ENCODE data around the gene RHBDL2.
"Not testable (repeated sequence)": the region's sequence is repeated elsewhere in the genome, so short reads cannot be mapped to it uniquely, and the experiment has no call there.

DNA sequence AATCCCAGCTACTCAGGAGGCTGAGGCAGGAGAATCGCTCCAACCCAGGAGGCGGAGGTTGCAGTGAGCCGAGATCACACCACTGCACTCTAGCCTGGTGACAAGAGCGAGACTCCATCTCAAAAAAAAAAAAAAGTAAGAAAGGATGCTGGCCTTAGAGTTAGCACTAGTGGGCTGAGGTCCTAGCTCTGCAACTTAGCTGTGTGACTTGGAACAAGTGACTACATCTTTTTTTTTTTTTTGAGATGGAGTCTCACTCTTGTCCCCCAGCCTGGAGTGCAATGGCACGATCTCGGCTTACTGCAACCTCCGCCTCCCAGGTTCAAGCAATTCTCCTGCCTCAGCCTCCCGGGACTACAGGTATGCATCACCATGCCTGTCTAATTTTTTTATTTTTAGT is 26.7 kb downstream of the RHBDL2 start:
- TF ChIP-seq NFRKB (IDR thresholded peaks at IDR 0.05); PRDM15 (CRISPR knock-in tag; IDR thresholded peaks at IDR 0.05); RELA (CRISPR knock-in tag; IDR thresholded peaks at IDR 0.05); NR2C2 (CRISPR knock-in tag; IDR thresholded peaks at IDR 0.05; ENCODE audit: borderline replicate concordance); SP1 (IDR thresholded peaks at IDR 0.05); SP1 (CRISPR knock-in tag; IDR thresholded peaks at IDR 0.05); NR3C1 (CRISPR knock-in tag; IDR thresholded peaks at IDR 0.05); POLR2AphosphoS5 (IDR thresholded peaks at IDR 0.05; ENCODE audit: low read depth, low read length); PRPF4 (IDR thresholded peaks at IDR 0.05; ENCODE audit: low read depth, low read length, poor library complexity, severe bottlenecking); MAFG (CRISPR knock-in tag; IDR thresholded peaks at IDR 0.05); ZNF530 (CRISPR knock-in tag; IDR thresholded peaks at IDR 0.05; ENCODE audit: low read depth); USF2 (IDR thresholded peaks at IDR 0.05; ENCODE audit: low read depth, low read length); USF2 (CRISPR knock-in tag; IDR thresholded peaks at IDR 0.05; ENCODE audit: borderline replicate concordance); FOXK2 (IDR thresholded peaks at IDR 0.05): not testable (repeated sequence)
- TF ChIP-seq, protein P1, sequence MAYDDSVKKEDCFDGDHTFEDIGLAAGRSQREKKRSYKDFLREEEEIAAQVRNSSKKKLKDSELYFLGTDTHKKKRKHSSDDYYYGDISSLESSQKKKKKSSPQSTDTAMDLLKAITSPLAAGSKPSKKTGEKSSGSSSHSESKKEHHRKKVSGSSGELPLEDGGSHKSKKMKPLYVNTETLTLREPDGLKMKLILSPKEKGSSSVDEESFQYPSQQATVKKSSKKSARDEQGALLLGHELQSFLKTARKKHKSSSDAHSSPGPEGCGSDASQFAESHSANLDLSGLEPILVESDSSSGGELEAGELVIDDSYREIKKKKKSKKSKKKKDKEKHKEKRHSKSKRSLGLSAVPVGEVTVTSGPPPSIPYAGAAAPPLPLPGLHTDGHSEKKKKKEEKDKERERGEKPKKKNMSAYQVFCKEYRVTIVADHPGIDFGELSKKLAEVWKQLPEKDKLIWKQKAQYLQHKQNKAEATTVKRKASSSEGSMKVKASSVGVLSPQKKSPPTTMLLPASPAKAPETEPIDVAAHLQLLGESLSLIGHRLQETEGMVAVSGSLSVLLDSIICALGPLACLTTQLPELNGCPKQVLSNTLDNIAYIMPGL (CRISPR knock-in tag; IDR thresholded peaks at IDR 0.05; ENCODE audit: borderline replicate concordance in 1 of 2, low read depth in 1 of 2) = not testable (repeated sequence)
- TF ChIP-seq, protein P2, sequence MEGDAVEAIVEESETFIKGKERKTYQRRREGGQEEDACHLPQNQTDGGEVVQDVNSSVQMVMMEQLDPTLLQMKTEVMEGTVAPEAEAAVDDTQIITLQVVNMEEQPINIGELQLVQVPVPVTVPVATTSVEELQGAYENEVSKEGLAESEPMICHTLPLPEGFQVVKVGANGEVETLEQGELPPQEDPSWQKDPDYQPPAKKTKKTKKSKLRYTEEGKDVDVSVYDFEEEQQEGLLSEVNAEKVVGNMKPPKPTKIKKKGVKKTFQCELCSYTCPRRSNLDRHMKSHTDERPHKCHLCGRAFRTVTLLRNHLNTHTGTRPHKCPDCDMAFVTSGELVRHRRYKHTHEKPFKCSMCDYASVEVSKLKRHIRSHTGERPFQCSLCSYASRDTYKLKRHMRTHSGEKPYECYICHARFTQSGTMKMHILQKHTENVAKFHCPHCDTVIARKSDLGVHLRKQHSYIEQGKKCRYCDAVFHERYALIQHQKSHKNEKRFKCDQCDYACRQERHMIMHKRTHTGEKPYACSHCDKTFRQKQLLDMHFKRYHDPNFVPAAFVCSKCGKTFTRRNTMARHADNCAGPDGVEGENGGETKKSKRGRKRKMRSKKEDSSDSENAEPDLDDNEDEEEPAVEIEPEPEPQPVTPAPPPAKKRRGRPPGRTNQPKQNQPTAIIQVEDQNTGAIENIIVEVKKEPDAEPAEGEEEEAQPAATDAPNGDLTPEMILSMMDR (CRISPR knock-in tag; IDR thresholded peaks at IDR 0.05) = not testable (repeated sequence)
